Measurements from ENCODE around the gene SYK. TPM values are rescaled to one million over a fixed set of nuclear protein-coding genes. Genes with fewer than 3 reads are reported as not detected.

Gene SYK
- polyA plus RNA-seq, 1 of the 3 experiments (the other 2 are of a cell fraction), result not detected

DNA sequence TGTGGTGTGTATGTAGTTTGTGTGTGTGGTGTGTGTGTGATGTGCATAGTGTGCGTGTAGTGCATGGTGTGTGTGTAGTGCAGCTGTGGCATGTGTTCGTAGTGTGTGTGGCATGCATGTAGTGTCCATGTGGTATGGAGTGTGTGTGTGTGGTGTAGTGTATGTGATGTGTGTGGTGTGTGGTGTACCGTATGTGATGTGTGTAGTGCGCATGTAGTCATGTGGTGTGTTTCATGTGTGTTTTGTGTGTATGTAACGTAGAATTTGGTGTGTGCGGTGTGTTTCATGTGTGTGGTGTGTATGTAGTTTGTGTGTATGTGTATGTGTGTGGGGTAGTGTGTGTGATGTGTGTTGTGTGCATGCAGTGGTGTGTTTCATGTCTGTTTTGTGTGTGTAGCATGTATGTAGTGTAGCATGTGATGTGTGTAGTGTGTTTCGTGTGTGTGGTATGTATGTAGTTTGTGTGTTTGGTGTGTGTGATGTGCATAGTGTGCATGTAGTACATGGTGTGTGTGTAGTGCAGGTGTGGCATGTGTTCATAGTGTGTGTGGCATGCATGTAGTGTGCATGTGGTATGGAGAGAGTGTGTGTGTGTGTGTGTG, 40.7 kb downstream of the SYK start (continued):
- TF ChIP-seq EZH2phosphoT487 (IDR thresholded peaks at IDR 0.05; ENCODE audit: borderline replicate concordance, low read depth) (no peak), FOSL2 (IDR thresholded peaks at IDR 0.05; ENCODE audit: borderline replicate concordance, low read depth) (no peak), POLR2AphosphoS5 (IDR thresholded peaks at IDR 0.05; ENCODE audit: low read depth, low read length) (no peak), RXRA (IDR thresholded peaks at IDR 0.05; ENCODE audit: borderline replicate concordance, low read depth) (no peak), JUND (IDR thresholded peaks at IDR 0.05) (no peak), FOXJ3 (CRISPR knock-in tag; IDR thresholded peaks at IDR 0.05) (no peak)
- TF ChIP-seq, protein P1, sequence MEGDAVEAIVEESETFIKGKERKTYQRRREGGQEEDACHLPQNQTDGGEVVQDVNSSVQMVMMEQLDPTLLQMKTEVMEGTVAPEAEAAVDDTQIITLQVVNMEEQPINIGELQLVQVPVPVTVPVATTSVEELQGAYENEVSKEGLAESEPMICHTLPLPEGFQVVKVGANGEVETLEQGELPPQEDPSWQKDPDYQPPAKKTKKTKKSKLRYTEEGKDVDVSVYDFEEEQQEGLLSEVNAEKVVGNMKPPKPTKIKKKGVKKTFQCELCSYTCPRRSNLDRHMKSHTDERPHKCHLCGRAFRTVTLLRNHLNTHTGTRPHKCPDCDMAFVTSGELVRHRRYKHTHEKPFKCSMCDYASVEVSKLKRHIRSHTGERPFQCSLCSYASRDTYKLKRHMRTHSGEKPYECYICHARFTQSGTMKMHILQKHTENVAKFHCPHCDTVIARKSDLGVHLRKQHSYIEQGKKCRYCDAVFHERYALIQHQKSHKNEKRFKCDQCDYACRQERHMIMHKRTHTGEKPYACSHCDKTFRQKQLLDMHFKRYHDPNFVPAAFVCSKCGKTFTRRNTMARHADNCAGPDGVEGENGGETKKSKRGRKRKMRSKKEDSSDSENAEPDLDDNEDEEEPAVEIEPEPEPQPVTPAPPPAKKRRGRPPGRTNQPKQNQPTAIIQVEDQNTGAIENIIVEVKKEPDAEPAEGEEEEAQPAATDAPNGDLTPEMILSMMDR (IDR thresholded peaks at IDR 0.05), result no peak

DNA sequence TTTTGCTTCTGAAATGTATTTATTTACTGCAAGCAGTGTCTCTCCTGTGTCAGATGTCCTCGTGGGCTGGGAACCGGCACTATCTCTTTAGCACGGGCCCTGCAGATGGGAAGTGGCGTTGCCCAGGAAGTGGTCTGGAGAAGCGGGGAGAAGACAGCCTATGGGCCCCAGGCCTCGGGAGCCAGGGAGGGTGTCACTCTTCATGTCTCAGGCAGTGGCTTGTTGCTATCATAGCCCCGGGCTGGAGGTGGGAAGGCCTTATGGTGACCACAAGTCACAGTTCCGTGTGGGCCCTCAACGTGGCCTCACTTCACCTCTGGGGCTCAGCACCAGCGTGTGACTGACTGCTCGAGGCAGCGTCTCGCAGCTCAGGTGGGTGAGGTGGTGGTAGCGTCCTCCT, 41.4 kb downstream of the SYK start:
- 73% methylated on average over 6 of the region's 14 CpGs for WGBS (ENCODE audit: low lambda C conversion rate)
- Histone ChIP-seq H3K4me2 (no peak overlapping the region), H3K9ac (no peak overlapping the region), H3K27me3 (ENCODE audit: insufficient read depth) (no peaks in the 10 kb centered on the region), H3K9me2 (no peaks in the 10 kb centered on the region), H3K9me3 (no peaks in the 10 kb centered on the region), H3F3A (replicated peaks; ENCODE audit: insufficient read depth) (peaks cover 14% of the 10 kb centered on the region), H3K4me1 (ENCODE audit: control insufficient read depth in 1 of 2, insufficient read depth in 2 of 2, low read depth in 1 of 2, low read length in 1 of 2) (no peaks in the 10 kb centered on the region), H4K20me1 (ENCODE audit: insufficient read depth) (no peaks in the 10 kb centered on the region), H3K36me3 (replicated peaks in 1 of 2; ENCODE audit: control insufficient read depth in 1 of 2, insufficient read depth in 2 of 2, low read length in 1 of 2) (no peaks in the 10 kb centered on the region), H3K79me2 (ENCODE audit: insufficient read depth) (no peaks in the 10 kb centered on the region), H2AFZ (ENCODE audit: low read depth) (no peak overlapping the region), H3K4me3 (ENCODE audit: low read depth in 2 of 2, low read length in 1 of 2) (no peak overlapping the region), H3K27ac (ENCODE audit: low read depth in 2 of 2, low read length in 1 of 2) (no peak overlapping the region)
- ChIA-PET CTCF (no interaction called here), POLR2A (no interaction called here)
- TF ChIP-seq, protein P2, sequence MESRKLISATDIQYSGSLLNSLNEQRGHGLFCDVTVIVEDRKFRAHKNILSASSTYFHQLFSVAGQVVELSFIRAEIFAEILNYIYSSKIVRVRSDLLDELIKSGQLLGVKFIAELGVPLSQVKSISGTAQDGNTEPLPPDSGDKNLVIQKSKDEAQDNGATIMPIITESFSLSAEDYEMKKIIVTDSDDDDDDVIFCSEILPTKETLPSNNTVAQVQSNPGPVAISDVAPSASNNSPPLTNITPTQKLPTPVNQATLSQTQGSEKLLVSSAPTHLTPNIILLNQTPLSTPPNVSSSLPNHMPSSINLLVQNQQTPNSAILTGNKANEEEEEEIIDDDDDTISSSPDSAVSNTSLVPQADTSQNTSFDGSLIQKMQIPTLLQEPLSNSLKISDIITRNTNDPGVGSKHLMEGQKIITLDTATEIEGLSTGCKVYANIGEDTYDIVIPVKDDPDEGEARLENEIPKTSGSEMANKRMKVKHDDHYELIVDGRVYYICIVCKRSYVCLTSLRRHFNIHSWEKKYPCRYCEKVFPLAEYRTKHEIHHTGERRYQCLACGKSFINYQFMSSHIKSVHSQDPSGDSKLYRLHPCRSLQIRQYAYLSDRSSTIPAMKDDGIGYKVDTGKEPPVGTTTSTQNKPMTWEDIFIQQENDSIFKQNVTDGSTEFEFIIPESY (IDR thresholded peaks at IDR 0.05; ENCODE audit: borderline replicate concordance, low read depth), result no peak
- no peak for TF ChIP-seq GATA2 (CRISPR knock-in tag; IDR thresholded peaks at IDR 0.05)
- no peak for TF ChIP-seq SMC3 (IDR thresholded peaks at IDR 0.05; ENCODE audit: low read depth, low read length)
- no peak for TF ChIP-seq EZH2phosphoT487 (IDR thresholded peaks at IDR 0.05; ENCODE audit: borderline replicate concordance, low read depth)
- TF ChIP-seq ELF1 (IDR thresholded peaks at IDR 0.05), result no peak
- no peak for TF ChIP-seq TAF1 (IDR thresholded peaks at IDR 0.05; ENCODE audit: borderline replicate concordance, low read depth, low read length)
- TF ChIP-seq, protein P3, sequence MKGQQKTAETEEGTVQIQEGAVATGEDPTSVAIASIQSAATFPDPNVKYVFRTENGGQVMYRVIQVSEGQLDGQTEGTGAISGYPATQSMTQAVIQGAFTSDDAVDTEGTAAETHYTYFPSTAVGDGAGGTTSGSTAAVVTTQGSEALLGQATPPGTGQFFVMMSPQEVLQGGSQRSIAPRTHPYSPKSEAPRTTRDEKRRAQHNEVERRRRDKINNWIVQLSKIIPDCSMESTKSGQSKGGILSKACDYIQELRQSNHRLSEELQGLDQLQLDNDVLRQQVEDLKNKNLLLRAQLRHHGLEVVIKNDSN (IDR thresholded peaks at IDR 0.05; ENCODE audit: borderline replicate concordance, low read depth), result no peak
- no peak for TF ChIP-seq CHD2 (IDR thresholded peaks at IDR 0.05; ENCODE audit: low read length, partially characterized antibody)
- TF ChIP-seq, protein P4, sequence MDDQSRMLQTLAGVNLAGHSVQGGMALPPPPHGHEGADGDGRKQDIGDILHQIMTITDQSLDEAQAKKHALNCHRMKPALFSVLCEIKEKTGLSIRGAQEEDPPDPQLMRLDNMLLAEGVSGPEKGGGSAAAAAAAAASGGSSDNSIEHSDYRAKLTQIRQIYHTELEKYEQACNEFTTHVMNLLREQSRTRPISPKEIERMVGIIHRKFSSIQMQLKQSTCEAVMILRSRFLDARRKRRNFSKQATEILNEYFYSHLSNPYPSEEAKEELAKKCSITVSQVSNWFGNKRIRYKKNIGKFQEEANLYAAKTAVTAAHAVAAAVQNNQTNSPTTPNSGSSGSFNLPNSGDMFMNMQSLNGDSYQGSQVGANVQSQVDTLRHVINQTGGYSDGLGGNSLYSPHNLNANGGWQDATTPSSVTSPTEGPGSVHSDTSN (IDR thresholded peaks at IDR 0.05), result no peak
- no peak for TF ChIP-seq NRF1 (IDR thresholded peaks at IDR 0.05; ENCODE audit: low read depth, low read length)
- no peak for TF ChIP-seq RFX5 (IDR thresholded peaks at IDR 0.05; ENCODE audit: low read length)
- TF ChIP-seq, protein P5, sequence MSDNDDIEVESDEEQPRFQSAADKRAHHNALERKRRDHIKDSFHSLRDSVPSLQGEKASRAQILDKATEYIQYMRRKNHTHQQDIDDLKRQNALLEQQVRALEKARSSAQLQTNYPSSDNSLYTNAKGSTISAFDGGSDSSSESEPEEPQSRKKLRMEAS (IDR thresholded peaks at IDR 0.05; ENCODE audit: low read depth), result no peak
- TF ChIP-seq SIN3A (IDR thresholded peaks at IDR 0.05; ENCODE audit: borderline replicate concordance, low read depth, low read length), result no peak
- TF ChIP-seq YY1 (IDR thresholded peaks at IDR 0.05; ENCODE audit: low read depth), result no peak
- TF ChIP-seq GABPA (IDR thresholded peaks at IDR 0.05; ENCODE audit: low read depth), result no peak
- DNase-seq, result no peak
